Loucy (cell line): ENCODE measurements around the gene PNPLA7.

Source experiments
- H2AFZ ChIP-seq: fragments of 200-600 bp; sonication (generic); 2 replicates; pipeline ENCODE4 v1.6.0; 2016; ENCODE audit warnings: antibody characterized with exemption, mild to moderate bottlenecking, low read length, moderate library complexity
- H3F3A ChIP-seq: fragments of 200-600 bp; 2 replicates; pipeline ENCODE4 v1.6.0; 2016; ENCODE audit warnings: antibody characterized with exemption, low read depth, mild to moderate bottlenecking
- H3K27me3 ChIP-seq: fragments of 200-600 bp; sonication (generic); 2 replicates; pipeline ENCODE4 v1.6.1; 2014; ENCODE audit warnings: low read length, mild to moderate bottlenecking; ENCODE audit not compliant: insufficient read depth, poor library complexity, severe bottlenecking
- H3K36me3 ChIP-seq: fragments of 200-600 bp; sonication (generic); 2 replicates; pipeline ENCODE4 v1.6.1; 2016; ENCODE audit warnings: low read length; ENCODE audit not compliant: insufficient read depth
- H3K4me1 ChIP-seq: fragments of 200-600 bp; sonication (generic); 2 replicates; pipeline ENCODE4 v1.5.1; 2014; ENCODE audit warnings: low read length, mild to moderate bottlenecking; ENCODE audit not compliant: insufficient read depth, poor library complexity, severe bottlenecking
- H3K4me2 ChIP-seq: fragments of 200-600 bp; sonication (generic); 2 replicates; pipeline ENCODE4 v1.6.0; 2014; ENCODE audit warnings: antibody characterized with exemption, low read length, low read depth, mild to moderate bottlenecking; ENCODE audit not compliant: poor library complexity, severe bottlenecking
- H3K4me3 ChIP-seq: fragments of 200-600 bp; sonication (generic); 2 replicates; pipeline ENCODE4 v1.5.1; 2014; ENCODE audit warnings: low read length, mild to moderate bottlenecking, mixed read lengths; ENCODE audit not compliant: poor library complexity, severe bottlenecking
- H3K79me2 ChIP-seq: fragments of 200-600 bp; sonication (generic); 2 replicates; pipeline ENCODE4 v1.6.1; 2014; ENCODE audit warnings: low read length; ENCODE audit not compliant: insufficient read depth
- H3K9ac ChIP-seq: fragments of 200-600 bp; sonication (generic); 2 replicates; pipeline ENCODE4 v1.6.0; 2014; ENCODE audit warnings: mild to moderate bottlenecking, low read depth, low read length, moderate library complexity; ENCODE audit not compliant: poor library complexity, severe bottlenecking
- H3K9me2 ChIP-seq: fragments of 200-600 bp; sonication (generic); replicated peaks from 2 replicates; pipeline ENCODE4 v1.6.1; 2016; ENCODE audit warnings: low read depth, low read length, mixed read lengths
- H3K9me3 ChIP-seq: fragments of 200-600 bp; sonication (generic); 2 replicates; pipeline ENCODE4 v1.6.1; 2014; ENCODE audit warnings: mild to moderate bottlenecking, antibody characterized with exemption, low read length, low read depth; ENCODE audit not compliant: insufficient read depth
- H4K20me1 ChIP-seq: fragments of 200-600 bp; sonication (generic); 2 replicates; pipeline ENCODE4 v1.6.0; 2014; ENCODE audit warnings: antibody characterized with exemption, low read length, mild to moderate bottlenecking; ENCODE audit not compliant: insufficient read depth, poor library complexity, severe bottlenecking
- CTCF ChIP-seq: fragments of 200-600 bp; sonication (generic); conservative IDR thresholded peaks from 2 replicates; pipeline ENCODE4 v1.5.1; 2014; ENCODE audit warnings: mild to moderate bottlenecking, antibody characterized with exemption, low read length
- EZH2phosphoT487 ChIP-seq: fragments of 200-600 bp; IDR thresholded peaks from 2 replicates; pipeline ENCODE4 v1.6.1; 2018; ENCODE audit warnings: antibody characterized with exemption, mild to moderate bottlenecking, moderate library complexity, borderline replicate concordance

Gene PNPLA7

GRCh38 chr9:137589441-137590122 is 39.4 kb upstream of the PNPLA7 start:
- Histone ChIP-seq H3K4me2 (peak overlapping the region; percentile 80), H3F3A (no peaks in the 10 kb centered on the region), H3K9me3 (no peaks in the 10 kb centered on the region), H3K9ac (peak overlapping the region; percentile 76), H3K79me2 (peaks cover 28% of the 10 kb centered on the region), H2AFZ (no peak overlapping the region), H3K4me3 (peak overlapping the region; percentile 84), H3K9me2 (no peaks in the 10 kb centered on the region), H3K27me3 (no peaks in the 10 kb centered on the region), H4K20me1 (peaks cover 10% of the 10 kb centered on the region), H3K36me3 (no peaks in the 10 kb centered on the region), H3K4me1 (peaks cover 10% of the 10 kb centered on the region)
- no peak for TF ChIP-seq EZH2phosphoT487
- TF ChIP-seq CTCF, result no peak

- peak overlapping the region; percentile 80 for H3K4me2 ChIP-seq
- peak overlapping the region; percentile 76 for H3K9ac ChIP-seq
- H3K9me2 ChIP-seq, result no peaks in the 10 kb centered on the region
- peaks cover 15% of the 10 kb centered on the region for H3K4me1 ChIP-seq
- peak overlapping the region; percentile 84 for H3K4me3 ChIP-seq
- no peak overlapping the region for H2AFZ ChIP-seq
- peaks cover 28% of the 10 kb centered on the region for H3K79me2 ChIP-seq
- no peaks in the 10 kb centered on the region for H3K9me3 ChIP-seq
- no peaks in the 10 kb centered on the region for H3K27me3 ChIP-seq
- H3K36me3 ChIP-seq, result no peaks in the 10 kb centered on the region
- H3F3A ChIP-seq, result no peaks in the 10 kb centered on the region
- H4K20me1 ChIP-seq, result peaks cover 13% of the 10 kb centered on the region
- TF ChIP-seq EZH2phosphoT487 (no peak), CTCF (no peak)
Observed at GRCh38 chr9:137588891-137589290, 38.7 kb upstream of the PNPLA7 start.

- Histone ChIP-seq H3K27me3 (no peaks in the 10 kb centered on the region), H3K4me2 (peak overlapping the region; percentile 80), H3K4me1 (peaks cover 15% of the 10 kb centered on the region), H3K9me2 (no peaks in the 10 kb centered on the region), H3K36me3 (no peaks in the 10 kb centered on the region), H2AFZ (no peak overlapping the region), H3K9ac (peak overlapping the region; percentile 76), H3K4me3 (peak overlapping the region; percentile 84), H4K20me1 (peaks cover 16% of the 10 kb centered on the region), H3F3A (no peaks in the 10 kb centered on the region), H3K79me2 (peaks cover 28% of the 10 kb centered on the region), H3K9me3 (no peaks in the 10 kb centered on the region)
- TF ChIP-seq EZH2phosphoT487, result no peak
- TF ChIP-seq CTCF, result no peak
Observed at GRCh38 chr9:137588311-137588710, 38.1 kb upstream of the PNPLA7 start.
